Keratinocyte (primary cell): Measurements from ENCODE around the gene MFN1. TPM values are rescaled to one million over a fixed set of nuclear protein-coding genes. Genes with fewer than 3 reads are reported as not detected.
A peak's percentile ranks its signal among the peaks of the same experiment; 100 is the strongest.

Source experiments
- DNase-seq: peaks from one replicate; pipeline ENCODE4 v3.0.0-alpha.2; 2011; ENCODE audit warnings: low read depth, missing footprints, low spot score
- FAIRE-seq: peaks from 2 replicates; lab custom pipeline; 2011; peaks lifted over from hg19 to GRCh38; lab: Jason Lieb, UNC
- H2AFZ ChIP-seq: 2 replicates; pipeline ENCODE4 v1.6.0; 2012; ENCODE audit warnings: low read length, control low read depth, inconsistent platforms; ENCODE audit not compliant: control insufficient read depth
- H3K27ac ChIP-seq: 2 replicates; pipeline ENCODE4 v1.5.1; 2011; ENCODE audit warnings: low read length; ENCODE audit not compliant: control insufficient read depth, insufficient read depth
- H3K27me3 ChIP-seq: 3 replicates; pipeline ENCODE4 v1.6.0; 2011; ENCODE audit warnings: low read length; ENCODE audit not compliant: control insufficient read depth, insufficient read depth; ENCODE audit errors: extremely low read depth
- H3K36me3 ChIP-seq, 2 experiments: 2 replicates in 1 of 2; 3 replicates in 1 of 2; pipeline ENCODE4 v1.5.1; 2011; ENCODE audit warnings: low read length in 2 of 2, mild to moderate bottlenecking in 1 of 2; ENCODE audit not compliant: control insufficient read depth in 2 of 2, insufficient read depth in 2 of 2; ENCODE audit errors: extremely low read depth in 1 of 2
- H3K4me1 ChIP-seq: 3 replicates; pipeline ENCODE4 v1.5.1; 2011; ENCODE audit warnings: low read length; ENCODE audit not compliant: control insufficient read depth, insufficient read depth; ENCODE audit errors: extremely low read depth
- H3K4me2 ChIP-seq: 3 replicates; pipeline ENCODE4 v1.6.0; 2011; ENCODE audit warnings: low read depth, low read length; ENCODE audit not compliant: control insufficient read depth, insufficient read depth; ENCODE audit errors: extremely low read depth
- H3K4me3 ChIP-seq, 3 experiments: fragments of 200-600 bp in 1 of 3; sonication (generic) in 1 of 3; 2 replicates in 2 of 3; 3 replicates in 1 of 3; pipeline ENCODE4 v1.5.1; 2011 to 2016; ENCODE audit warnings: low read length in 3 of 3, mild to moderate bottlenecking in 3 of 3, control low read depth in 2 of 3, inconsistent platforms in 1 of 3, low read depth in 1 of 3, mixed read lengths in 1 of 3, mixed run types in 1 of 3, moderate library complexity in 1 of 3; ENCODE audit not compliant: control insufficient read depth in 2 of 3, insufficient read depth in 2 of 3; ENCODE audit errors: extremely low read depth in 1 of 3
- H3K79me2 ChIP-seq: 2 replicates; pipeline ENCODE4 v1.6.0; 2012; ENCODE audit warnings: low read length; ENCODE audit not compliant: control insufficient read depth, insufficient read depth
- H3K9ac ChIP-seq: 3 replicates; pipeline ENCODE4 v1.6.0; 2011; ENCODE audit warnings: low read length; ENCODE audit not compliant: control insufficient read depth, insufficient read depth; ENCODE audit errors: extremely low read depth
- H3K9me1 ChIP-seq: 3 replicates; pipeline ENCODE4 v1.6.0; 2011; ENCODE audit warnings: low read length; ENCODE audit not compliant: control insufficient read depth, insufficient read depth; ENCODE audit errors: extremely low read depth
- H3K9me3 ChIP-seq: 2 replicates; pipeline ENCODE4 v1.5.1; 2012; ENCODE audit warnings: low read depth, low read length; ENCODE audit not compliant: control insufficient read depth
- H4K20me1 ChIP-seq: 3 replicates; pipeline ENCODE4 v1.6.0; 2011; ENCODE audit warnings: low read length; ENCODE audit not compliant: control insufficient read depth, insufficient read depth; ENCODE audit errors: extremely low read depth
- EZH2 ChIP-seq: IDR thresholded peaks from one replicate; pipeline ENCODE4 v1.6.1; 2012; ENCODE audit warnings: inconsistent platforms, mild to moderate bottlenecking, low read length, moderate library complexity
- dilution Hi-C: fragments of 300-500 bp; cut with MboI; formaldehyde crosslinking; loops from one replicate; pipeline ENCODE4 v1.7.0; 2020; ENCODE audit warnings: low sequenced_read_pairs; ENCODE audit not compliant: extremely low pct_ligation_motif_present
- polyA plus RNA-seq, 5 experiments: library from polyadenylated mRNA; depleted of rRNA in 3 of 5; stranded (reverse) in 3 of 5; stranded (forward) in 1 of 5; unstranded in 1 of 5; fragments of >200 nt; gene quantifications; 1 replicate in 1 of 5; 2 replicates in 3 of 5; 3 replicates in 1 of 5; pipeline versions ENCODE4 v1.2.1 to v1.2.3, GENCODE V29; 2011 to 2012; ENCODE audit warnings: missing spikeins in 2 of 5, low read depth in 1 of 5, low replicate concordance in 1 of 5
- TF ChIP-seq, protein P1 (sequence below), 3 experiments: IDR thresholded peaks in 1 of 3; conservative IDR thresholded peaks in 1 of 3; optimal IDR thresholded peaks in 1 of 3; 2 replicates in 2 of 3; 3 replicates in 1 of 3; pipeline versions ENCODE3 to v1.5.1; 2011; ENCODE audit warnings: low read length in 3 of 3, mild to moderate bottlenecking in 3 of 3, moderate library complexity in 2 of 3, control low read depth in 1 of 3, inconsistent platforms in 1 of 3; ENCODE audit not compliant: insufficient read depth in 2 of 3; ENCODE audit errors: extremely low read depth in 1 of 3

Gene MFN1
- polyA plus RNA-seq, 1 donor (not counting 4 experiments of a cell fraction or from before 2014, with no cell fraction given), result 50.2 TPM

DNA sequence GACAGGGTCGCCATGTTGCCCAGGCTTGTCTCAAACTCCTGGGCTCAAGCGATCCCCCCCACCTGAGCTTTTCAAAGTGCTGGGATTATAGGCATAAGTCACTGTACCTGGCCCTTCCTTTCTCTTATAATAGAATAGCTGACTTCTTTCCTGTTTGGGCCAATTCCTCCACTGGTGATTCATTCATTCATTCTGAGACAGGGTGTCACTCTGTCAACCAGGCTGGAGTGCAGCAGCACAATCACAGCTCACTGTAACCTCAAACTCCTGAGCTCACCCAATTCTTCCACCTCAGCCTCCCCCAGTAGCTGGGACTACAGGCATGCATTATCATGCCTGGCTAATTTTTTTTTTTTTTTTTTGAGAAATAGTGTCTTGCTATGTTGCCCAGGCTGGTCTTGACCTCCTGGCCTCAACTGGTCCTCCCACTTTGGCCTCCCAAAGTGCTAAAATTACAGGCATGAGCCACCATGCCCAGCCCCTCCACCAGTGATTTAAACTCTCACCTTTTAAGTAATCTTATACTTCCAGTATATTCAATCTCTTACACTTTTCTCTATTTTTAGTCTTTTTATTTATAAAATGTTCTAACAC is 82.9 kb downstream of the MFN1 start:
- Histone ChIP-seq H3K79me2 (peaks cover 65% of the 10 kb centered on the region), H2AFZ (no peak overlapping the region), H4K20me1 (no peaks in the 10 kb centered on the region), H3K36me3 (no peaks in the 10 kb centered on the region), H3K9me3 (no peaks in the 10 kb centered on the region), H3K27ac (peak overlapping the region; percentile 13), H3K27me3 (no peaks in the 10 kb centered on the region), H3K9me1 (peaks cover 4% of the 10 kb centered on the region), H3K4me2 (no peak overlapping the region), H3K9ac (no peak overlapping the region), H3K4me3 (no peak overlapping the region), H3K4me1 (peaks cover 13% of the 10 kb centered on the region)
- DNase-seq (no peak), FAIRE-seq (no peak)
- dilution Hi-C loops, result no loop called here
- TF ChIP-seq EZH2, result no peak
- TF ChIP-seq, protein P1, sequence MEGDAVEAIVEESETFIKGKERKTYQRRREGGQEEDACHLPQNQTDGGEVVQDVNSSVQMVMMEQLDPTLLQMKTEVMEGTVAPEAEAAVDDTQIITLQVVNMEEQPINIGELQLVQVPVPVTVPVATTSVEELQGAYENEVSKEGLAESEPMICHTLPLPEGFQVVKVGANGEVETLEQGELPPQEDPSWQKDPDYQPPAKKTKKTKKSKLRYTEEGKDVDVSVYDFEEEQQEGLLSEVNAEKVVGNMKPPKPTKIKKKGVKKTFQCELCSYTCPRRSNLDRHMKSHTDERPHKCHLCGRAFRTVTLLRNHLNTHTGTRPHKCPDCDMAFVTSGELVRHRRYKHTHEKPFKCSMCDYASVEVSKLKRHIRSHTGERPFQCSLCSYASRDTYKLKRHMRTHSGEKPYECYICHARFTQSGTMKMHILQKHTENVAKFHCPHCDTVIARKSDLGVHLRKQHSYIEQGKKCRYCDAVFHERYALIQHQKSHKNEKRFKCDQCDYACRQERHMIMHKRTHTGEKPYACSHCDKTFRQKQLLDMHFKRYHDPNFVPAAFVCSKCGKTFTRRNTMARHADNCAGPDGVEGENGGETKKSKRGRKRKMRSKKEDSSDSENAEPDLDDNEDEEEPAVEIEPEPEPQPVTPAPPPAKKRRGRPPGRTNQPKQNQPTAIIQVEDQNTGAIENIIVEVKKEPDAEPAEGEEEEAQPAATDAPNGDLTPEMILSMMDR (optimal IDR thresholded peaks at IDR 0.05 in 1 of 3, IDR thresholded peaks at IDR 0.05 in 1 of 3, conservative IDR thresholded peaks at IDR 0.05 in 1 of 3; ENCODE audit: extremely low read depth in 1 of 3, insufficient read depth in 2 of 3, low read length in 3 of 3), result no peak

DNA sequence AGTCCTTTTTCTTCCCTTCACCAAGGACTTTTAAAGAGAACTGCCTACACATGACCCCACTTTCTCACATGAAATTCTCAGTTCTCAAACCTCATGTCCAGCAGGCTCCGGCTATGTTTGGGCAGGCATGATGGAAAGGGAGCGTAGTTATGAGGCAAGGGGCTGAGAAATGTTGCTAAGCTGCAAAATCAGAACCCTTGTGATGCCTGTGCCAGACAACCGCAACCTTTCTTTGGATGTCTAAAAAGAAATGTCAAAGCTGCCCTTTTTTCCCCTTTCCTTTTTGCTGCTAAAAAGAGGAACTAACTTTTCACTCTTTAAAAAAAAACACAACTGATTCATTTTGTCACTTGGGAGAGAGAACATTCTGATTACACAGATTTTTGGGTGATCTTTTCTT is 84.5 kb downstream of the MFN1 start:
- DNase-seq, result no peak
- Histone ChIP-seq H3K27me3 (no peaks in the 10 kb centered on the region), H3K9me3 (no peaks in the 10 kb centered on the region), H2AFZ (no peak overlapping the region), H4K20me1 (no peaks in the 10 kb centered on the region), H3K9me1 (peaks cover 4% of the 10 kb centered on the region), H3K4me3 (no peak overlapping the region), H3K4me2 (no peak overlapping the region), H3K27ac (no peak overlapping the region), H3K4me1 (peaks cover 13% of the 10 kb centered on the region), H3K9ac (no peak overlapping the region), H3K36me3 (no peaks in the 10 kb centered on the region), H3K79me2 (peaks cover 68% of the 10 kb centered on the region)
- dilution Hi-C loops, result no loop called here
- TF ChIP-seq, protein P1 (optimal IDR thresholded peaks at IDR 0.05 in 1 of 3, IDR thresholded peaks at IDR 0.05 in 1 of 3, conservative IDR thresholded peaks at IDR 0.05 in 1 of 3; ENCODE audit: extremely low read depth in 1 of 3, insufficient read depth in 2 of 3, low read length in 3 of 3), result no peak
- TF ChIP-seq EZH2, result no peak
- no peak for FAIRE-seq
